ENCODE results near the gene TMEM212. TPM values are rescaled to one million over a fixed set of nuclear protein-coding genes. Genes with fewer than 3 reads are reported as not detected.

TMEM212 gene
- total and polyA plus RNA-seq, 7 donors: not detected

- no peak overlapping the region for H3K27ac ChIP-seq
- intact Hi-C loops (cut with DNase I): no loop called here
- H3K36me3 ChIP-seq (ENCODE audit: insufficient read depth in 1 of 2, low read depth in 1 of 2): no peaks in the 10 kb centered on the region
- no peak for TF ChIP-seq CTCF (IDR thresholded peaks at IDR 0.05)
- DNase-seq: no peak
- no peak for ATAC-seq
- no peaks in the 10 kb centered on the region for H3K27me3 ChIP-seq (ENCODE audit: insufficient read depth in 3 of 3, low read length in 2 of 3)
- H3K4me1 ChIP-seq: no peaks in the 10 kb centered on the region
- no peak overlapping the region for H3K4me3 ChIP-seq
- no peaks in the 10 kb centered on the region for H3K9me3 ChIP-seq
These were observed 52.1 kb downstream of the TMEM212 start for GRCh38 chr3:171895291-171895690.

GRCh38 chr3:171895900-171896299 lies 52.8 kb downstream of the TMEM212 start:
- WGBS, 3 donors: 63 to 68% (median 67%) methylated on average over 5 of the region's 5 CpGs
- Histone ChIP-seq H3K9me3 (no peaks in the 10 kb centered on the region), H3K36me3 (ENCODE audit: insufficient read depth in 1 of 2, low read depth in 1 of 2) (no peaks in the 10 kb centered on the region), H3K4me3 (no peak overlapping the region), H3K27ac (no peak overlapping the region), H3K27me3 (ENCODE audit: insufficient read depth in 3 of 3, low read length in 2 of 3) (no peaks in the 10 kb centered on the region), H3K4me1 (no peaks in the 10 kb centered on the region)
- intact Hi-C loops (cut with DNase I): no loop called here
- no peak for DNase-seq
- no peak for ATAC-seq
- no peak for TF ChIP-seq CTCF (IDR thresholded peaks at IDR 0.05)

- WGBS, 3 donors: 79 to 87% (median 85%) methylated on average over 3 of the region's 3 CpGs
- H3K4me1 ChIP-seq: no peaks in the 10 kb centered on the region
- no peak overlapping the region for H3K27ac ChIP-seq
- ATAC-seq: no peak
- no peak for DNase-seq
- no peak overlapping the region for H3K4me3 ChIP-seq
- no peaks in the 10 kb centered on the region for H3K36me3 ChIP-seq (ENCODE audit: insufficient read depth in 1 of 2, low read depth in 1 of 2)
- TF ChIP-seq CTCF (IDR thresholded peaks at IDR 0.05): no peak
- intact Hi-C loops (cut with DNase I): no loop called here
- H3K27me3 ChIP-seq (ENCODE audit: insufficient read depth in 3 of 3, low read length in 2 of 3): no peaks in the 10 kb centered on the region
- H3K9me3 ChIP-seq: no peaks in the 10 kb centered on the region
These were observed 53.2 kb downstream of the TMEM212 start for GRCh38 chr3:171896316-171896715.

- intact Hi-C loops (cut with DNase I): no loop called here
- Histone ChIP-seq H3K27me3 (ENCODE audit: insufficient read depth in 3 of 3, low read length in 2 of 3) (no peaks in the 10 kb centered on the region), H3K27ac (no peak overlapping the region), H3K4me3 (no peak overlapping the region), H3K4me1 (no peaks in the 10 kb centered on the region), H3K36me3 (ENCODE audit: insufficient read depth in 1 of 2, low read depth in 1 of 2) (no peaks in the 10 kb centered on the region), H3K9me3 (no peaks in the 10 kb centered on the region)
- no peak for DNase-seq
- WGBS, 3 donors: 92 to 97% (median 96%) methylated on average over 1 of the region's 1 CpG
- no peak for ATAC-seq
- TF ChIP-seq CTCF (IDR thresholded peaks at IDR 0.05): no peak
These were observed 55.0 kb downstream of the TMEM212 start for GRCh38 chr3:171898192-171898591.

- TF ChIP-seq CTCF (IDR thresholded peaks at IDR 0.05): no peak
- Histone ChIP-seq H3K9me3 (no peaks in the 10 kb centered on the region), H3K4me1 (no peaks in the 10 kb centered on the region), H3K4me3 (no peak overlapping the region), H3K36me3 (ENCODE audit: insufficient read depth in 1 of 2, low read depth in 1 of 2) (no peaks in the 10 kb centered on the region), H3K27ac (no peak overlapping the region), H3K27me3 (ENCODE audit: insufficient read depth in 3 of 3, low read length in 2 of 3) (no peaks in the 10 kb centered on the region)
- intact Hi-C loops (cut with DNase I): no loop called here
- 90 to 93% (median 92%) methylated on average over 14 of the region's 14 CpGs for WGBS, 3 donors
- DNase-seq (no peak), ATAC-seq (no peak)
These were observed 57.3 kb downstream of the TMEM212 start for GRCh38 chr3:171900446-171900845.

Measured in psoas muscle (tissue), 8 donors.